Hematopoietic multipotent progenitor cell treated with erythropoietin and hydrocortisone succinate and interleukin-3 and kit ligand, for 4 days (in vitro differentiated cells): ENCODE data around the gene EHBP1.
"Not testable (repeated sequence)": the region's sequence is repeated elsewhere in the genome, so short reads cannot be mapped to it uniquely, and the experiment has no call there.

Source experiments
- DNase-seq: peaks from one replicate; pipeline ENCODE4 v3.0.0-alpha.2; 2015

EHBP1 gene

GRCh38 chr2:62968668-62969067 lies 263.2 kb downstream of the EHBP1 start:
- no peak for DNase-seq

- DNase-seq: peak; percentile 64
These were observed 266.4 kb downstream of the EHBP1 start for GRCh38 chr2:62971936-62972335.

GRCh38 chr2:62972601-62973000 lies 267.1 kb downstream of the EHBP1 start:
- DNase-seq: no peak

GRCh38 chr2:62974999-62975398 lies 269.5 kb downstream of the EHBP1 start:
- DNase-seq: no peak

GRCh38 chr2:62991605-62992004 lies 286.1 kb downstream of the EHBP1 start:
- DNase-seq: no peak

GRCh38 chr2:62992561-62992960 lies 287.0 kb downstream of the EHBP1 start:
- no peak for DNase-seq

- no peak for DNase-seq
These were observed 288.7 kb downstream of the EHBP1 start for GRCh38 chr2:62994206-62994605.

GRCh38 chr2:62996534-62997186 lies 291.1 kb downstream of the EHBP1 start:
- peak; percentile 80 for DNase-seq

GRCh38 chr2:62998949-62999348 lies 293.4 kb downstream of the EHBP1 start:
- DNase-seq: no peak

- DNase-seq: no peak
These were observed 294.4 kb downstream of the EHBP1 start for GRCh38 chr2:62999905-63000304.

GRCh38 chr2:63000801-63001200 lies 295.3 kb downstream of the EHBP1 start:
- DNase-seq: peak; percentile 6

GRCh38 chr2:63001576-63001975 lies 296.1 kb downstream of the EHBP1 start:
- no peak for DNase-seq

- DNase-seq: no peak
These were observed 297.8 kb downstream of the EHBP1 start for GRCh38 chr2:63003351-63003750.

GRCh38 chr2:63007813-63008458 lies 302.4 kb downstream of the EHBP1 start:
- DNase-seq: no peak

- DNase-seq: no peak
These were observed 303.3 kb downstream of the EHBP1 start for GRCh38 chr2:63008838-63009237.

- DNase-seq: no peak
These were observed 304.0 kb downstream of the EHBP1 start for GRCh38 chr2:63009490-63009889.

GRCh38 chr2:63012541-63012940 lies 307.0 kb downstream of the EHBP1 start:
- DNase-seq: no peak

GRCh38 chr2:63013438-63013837 lies 307.9 kb downstream of the EHBP1 start:
- no peak for DNase-seq

GRCh38 chr2:63015389-63015788 lies 309.9 kb downstream of the EHBP1 start:
- DNase-seq: no peak

GRCh38 chr2:63018439-63018838 lies 312.9 kb downstream of the EHBP1 start:
- DNase-seq: no peak

- DNase-seq: not testable (repeated sequence)
These were observed 314.2 kb downstream of the EHBP1 start for GRCh38 chr2:63019686-63020085.

- peak; percentile 79 for DNase-seq
These were observed 317.9 kb downstream of the EHBP1 start for GRCh38 chr2:63023444-63023843.

GRCh38 chr2:63027220-63027619 lies 321.7 kb downstream of the EHBP1 start:
- DNase-seq: no peak

- no peak for DNase-seq
These were observed 323.5 kb downstream of the EHBP1 start for GRCh38 chr2:63029058-63029457.

- no peak for DNase-seq
These were observed 329.0 kb downstream of the EHBP1 start for GRCh38 chr2:63034526-63034925.
